Stomach (tissue), 9 donors: Measurements from ENCODE around the gene C19orf25. TPM values are rescaled to one million over a fixed set of nuclear protein-coding genes. Genes with fewer than 3 reads are reported as not detected.

ENCODE experiments used
- DNase-seq, 2 donors: peaks; one replicate each; pipeline versions ENCODE4 v3.0.0 to v3.0.0-alpha.2; 2013 to 2019
- H3K27ac ChIP-seq, 5 donors: fragments of 200-600 bp in 4 of 5; sonication (generic) in 4 of 5; one replicate each; pipeline ENCODE4 v1.5.1; 2013 to 2019; ENCODE audit warnings: mild to moderate bottlenecking in 1 of 5, moderate library complexity in 1 of 5
- H3K27me3 ChIP-seq, 3 donors: fragments of 200-600 bp; sonication (generic); one replicate each; pipeline ENCODE4 v1.5.1; 2017 to 2019; ENCODE audit warnings: mixed run types in 1 of 3
- H3K36me3 ChIP-seq, 4 donors: fragments of 200-600 bp; sonication (generic); 1 replicate in 3 of 4; 2 replicates in 1 of 4; pipeline ENCODE4 v1.5.1; 2016 to 2019
- H3K4me1 ChIP-seq, 4 donors: fragments of 200-600 bp; sonication (generic); one replicate each; pipeline ENCODE4 v1.5.1; 2016 to 2019
- H3K4me3 ChIP-seq, 4 donors: fragments of 200-600 bp; sonication (generic) in 3 of 4; one replicate each; pipeline ENCODE4 v1.5.1; 2016 to 2019; ENCODE audit warnings: mild to moderate bottlenecking in 1 of 4
- H3K9me3 ChIP-seq, 4 donors: fragments of 200-600 bp; sonication (generic); one replicate each; pipeline ENCODE4 v1.5.1; 2016 to 2019
- CTCF ChIP-seq, 7 experiments: fragments of 450-650 bp in 4 of 7; fragments of 200-600 bp in 3 of 7; sonication (generic) in 3 of 7; IDR thresholded peaks; one replicate each; pipeline ENCODE4 v1.5.1; 2016 to 2019; ENCODE audit warnings: antibody characterized with exemption in 7 of 7, control low read depth in 2 of 7, mild to moderate bottlenecking in 1 of 7
- EP300 ChIP-seq: sonication (generic); formaldehyde crosslinking; IDR thresholded peaks from one replicate; pipeline ENCODE4 v1.6.1; 2017; ENCODE audit warnings: antibody characterized with exemption
- POLR2A ChIP-seq, 4 donors: fragments of 450-650 bp; IDR thresholded peaks; one replicate each; pipeline ENCODE4 v1.6.1; 2016; ENCODE audit warnings: antibody characterized with exemption in 4 of 4, control low read depth in 2 of 4, mild to moderate bottlenecking in 1 of 4, moderate library complexity in 1 of 4
- POLR2AphosphoS5 ChIP-seq, 3 donors: sonication (generic); formaldehyde crosslinking; IDR thresholded peaks; one replicate each; pipeline ENCODE4 v1.6.1; 2016; ENCODE audit warnings: antibody characterized with exemption in 3 of 3
- WGBS, 5 donors: extraction: QIAGEN DNeasy Blood & Tissue Kit in 3 of 5; methylation state at CpG; one replicate each; pipeline versions ENCODE4 v1.1.5 to v1.1.7; 2013 to 2018; 5-methylcytosine and 5-hydroxymethylcytosine counted together
- intact Hi-C: fragments of 100-400 bp; cut with DNase I; formaldehyde crosslinking; loops from one replicate; pipeline ENCODE4 v1.15.1; 2023; ENCODE audit warnings: low total_unique reads
- polyA plus RNA-seq, 3 donors: library from polyadenylated mRNA; stranded (reverse); fragments of 200-250 nt; gene quantifications; one replicate each; pipeline ENCODE4 v1.2.3, GENCODE V29; 2013
- total RNA-seq, 5 donors: library from RNA; depleted of rRNA; stranded (reverse); fragments of >200 nt; gene quantifications; one replicate each; pipeline versions ENCODE4 v1.1.0 to v1.2.3, GENCODE V29; 2014 to 2016
- donor health status: healthy with polysubstance abuse.
- donor health status: Bipolar disorder and iron deficiency.
- donor health status: healthy.

C19orf25 gene
- total and polyA plus RNA-seq, 8 donors: 5.4 to 84.3 (median 29.1) TPM

- intact Hi-C loops: no loop called here
- Histone ChIP-seq H3K4me1 (peaks cover 0 to 15% (median 10%) of the 10 kb centered on the region in 4 donors), H3K27me3 (peaks cover 7 to 89% (median 52%) of the 10 kb centered on the region in 3 donors), H3K9me3 (no peaks in the 10 kb centered on the region), H3K4me3 (peak within 1 kb of the TSS in 3 of 4 donors; percentile 13 to 29 (median 26)), H3K27ac (no peak within 1 kb of the TSS), H3K36me3 (no peaks in the 10 kb centered on the region)
- WGBS, 5 donors: 9 to 44% (median 12%) methylated on average over 13 to 92 of the region's 92 CpGs
- TF ChIP-seq POLR2AphosphoS5 (IDR thresholded peaks at IDR 0.05) (no peak), EP300 (no peak), CTCF (IDR thresholded peaks at IDR 0.05) (no peak), POLR2A (IDR thresholded peaks at IDR 0.05) (no peak)
- DNase-seq: peak in 1 of 2 donors; percentile 43
Measured at GRCh38 chr19:1523412-1524286, 44.6 kb upstream of the C19orf25 start, which contains the start of gene PLK5. Gene PLK5, plus strand, starts transcription at chr19:1524077. Its CDS starts 2,920 bp downstream, at chr19:1526997.

DNA sequence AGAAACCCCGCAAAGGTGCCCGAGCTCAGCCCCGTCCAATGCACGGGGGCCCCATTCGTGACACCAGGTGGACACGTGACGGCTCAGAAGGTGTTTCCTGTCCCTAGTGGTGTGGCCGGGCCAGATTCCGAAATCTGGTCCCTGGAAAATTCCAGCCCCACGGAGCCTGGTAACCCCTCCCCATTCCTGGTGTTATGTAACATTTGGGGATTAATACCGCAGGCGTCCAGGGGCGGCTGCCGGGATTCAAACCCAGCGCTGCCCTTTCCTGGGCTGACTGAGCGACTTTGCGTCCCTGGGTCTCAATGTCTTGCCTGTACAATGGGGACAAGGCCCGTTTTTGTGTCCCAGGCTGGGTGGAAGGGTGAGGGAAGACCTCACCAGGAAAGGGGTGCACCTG lies 43.8 kb upstream of the C19orf25 start:
- TF ChIP-seq POLR2A (IDR thresholded peaks at IDR 0.05) (no peak), CTCF (IDR thresholded peaks at IDR 0.05) (no peak), POLR2AphosphoS5 (IDR thresholded peaks at IDR 0.05) (no peak), EP300 (no peak)
- Histone ChIP-seq H3K4me1 (peaks cover 0 to 15% (median 10%) of the 10 kb centered on the region in 4 donors), H3K27ac (no peak overlapping the region), H3K27me3 (peaks cover 7 to 87% (median 46%) of the 10 kb centered on the region in 3 donors), H3K4me3 (no peak overlapping the region), H3K9me3 (no peaks in the 10 kb centered on the region), H3K36me3 (no peaks in the 10 kb centered on the region)
- intact Hi-C loops: no loop called here
- DNase-seq: no peak
- WGBS, 5 donors: 50 to 72% (median 65%) methylated on average over 9 to 18 of the region's 18 CpGs

- Histone ChIP-seq H3K4me1 (peaks cover 0 to 15% (median 10%) of the 10 kb centered on the region in 4 donors), H3K36me3 (no peaks in the 10 kb centered on the region), H3K9me3 (no peaks in the 10 kb centered on the region), H3K4me3 (no peak overlapping the region), H3K27me3 (peaks cover 7 to 79% (median 43%) of the 10 kb centered on the region in 3 donors), H3K27ac (no peak overlapping the region)
- intact Hi-C loops: no loop called here
- no peak for TF ChIP-seq EP300
- no peak for TF ChIP-seq POLR2A (IDR thresholded peaks at IDR 0.05)
- no peak for TF ChIP-seq CTCF (IDR thresholded peaks at IDR 0.05)
- TF ChIP-seq POLR2AphosphoS5 (IDR thresholded peaks at IDR 0.05): no peak
- 60 to 71% (median 67%) methylated on average over 10 of the region's 10 CpGs for WGBS, 5 donors
- DNase-seq: no peak
Measured at GRCh38 chr19:1522061-1522460, 43.0 kb upstream of the C19orf25 start.

DNA sequence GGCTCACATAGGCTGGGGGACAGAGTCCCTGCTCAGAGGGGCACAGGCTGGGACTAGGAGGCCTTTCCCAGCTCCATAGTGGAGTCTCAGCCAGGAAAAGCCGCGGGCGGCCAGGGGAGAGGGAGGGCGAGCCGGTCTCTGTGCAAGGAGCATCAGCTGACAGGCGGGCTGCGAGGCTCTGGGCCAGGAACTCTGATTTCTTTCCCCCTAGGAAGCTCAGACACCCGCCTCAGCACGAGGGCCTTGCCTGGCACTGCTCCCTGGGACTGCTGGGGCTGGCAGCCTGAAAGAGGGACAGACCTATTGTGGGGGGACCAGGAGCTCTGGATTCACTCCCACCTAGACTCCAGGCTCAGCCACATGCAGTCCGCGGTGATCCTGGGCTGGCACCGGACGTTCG lies 42.6 kb upstream of the C19orf25 start:
- no peaks in the 10 kb centered on the region for H3K9me3 ChIP-seq
- H3K27ac ChIP-seq: no peak overlapping the region
- H3K36me3 ChIP-seq: no peaks in the 10 kb centered on the region
- 62 to 75% (median 67%) methylated on average over 13 to 14 of the region's 14 CpGs for WGBS, 5 donors
- H3K4me1 ChIP-seq: peaks cover 0 to 15% (median 10%) of the 10 kb centered on the region in 4 donors
- no peak for DNase-seq
- peaks cover 7 to 79% (median 41%) of the 10 kb centered on the region in 3 donors for H3K27me3 ChIP-seq
- intact Hi-C loops: no loop called here
- TF ChIP-seq EP300 (no peak), POLR2A (IDR thresholded peaks at IDR 0.05) (no peak), POLR2AphosphoS5 (IDR thresholded peaks at IDR 0.05) (no peak)
- H3K4me3 ChIP-seq: no peak overlapping the region
